ENCODE measurements around the gene GLI3. TPM values are rescaled to one million over a fixed set of nuclear protein-coding genes. Genes with fewer than 3 reads are reported as not detected.
A peak's percentile ranks its signal among the peaks of the same experiment; 100 is the strongest.

The GLI3 gene
- total and polyA plus RNA-seq, 2 of the 8 experiments (the other 6 are each of a cell fraction or from before 2014, with no cell fraction given), result 8.0 to 31.1 TPM

GRCh38 chr7:42065942-42066341 is 171.1 kb downstream of the GLI3 start:
- H2BK120ac ChIP-seq (replicated peaks; ENCODE audit: low read depth, low read length), result no peak overlapping the region
- H3K4ac ChIP-seq (replicated peaks; ENCODE audit: insufficient read length, low read depth, low read length), result no peak overlapping the region
- H3K9ac ChIP-seq (replicated peaks in 1 of 4; ENCODE audit: extremely low read depth in 1 of 4, low read depth in 3 of 4, low read length in 3 of 4), result no peak overlapping the region
- no peaks in the 10 kb centered on the region for H3K9me3 ChIP-seq (ENCODE audit: insufficient read depth in 2 of 2, low read depth in 1 of 2, low read length in 1 of 2)
- no peak overlapping the region for H4K8ac ChIP-seq (ENCODE audit: extremely low read depth, insufficient read depth, low read length)
- H2AK5ac ChIP-seq (ENCODE audit: low read depth, low read length), result no peak overlapping the region
- no peak overlapping the region for H3K14ac ChIP-seq (ENCODE audit: insufficient read length)
- H2BK20ac ChIP-seq (ENCODE audit: low read length), result no peak overlapping the region
- H2BK5ac ChIP-seq (ENCODE audit: low read depth, low read length), result no peak overlapping the region
- peaks cover 0 to 2% of the 10 kb centered on the region in 2 experiments for H4K20me1 ChIP-seq (replicated peaks in 1 of 2; ENCODE audit: control insufficient read depth in 1 of 2, insufficient read depth in 2 of 2, low read length in 2 of 2)
- H4K5ac ChIP-seq (ENCODE audit: insufficient read length, low read depth, low read length), result no peak overlapping the region
- no peak for DNase-seq (ENCODE audit: low read depth in 1 of 2, low spot score in 2 of 2)
- H3K27me3 ChIP-seq (replicated peaks in 1 of 4; ENCODE audit: control insufficient read depth in 3 of 4, extremely low read depth in 1 of 4, insufficient read depth in 3 of 4, low read length in 3 of 4), result no peaks in the 10 kb centered on the region
- WGBS, 2 experiments (ENCODE audit: extremely low coverage in 1 of 2, insufficient coverage in 1 of 2, insufficient read length in 1 of 2, insufficient replicate concordance in 2 of 2, low coverage in 1 of 2, low lambda C conversion rate in 2 of 2, missing lambda C conversion rate in 1 of 2), result 57% methylated on average over 7 of the region's 7 CpGs; no CpG with 5 or more reads in 1 of the 2 experiments
- H3K79me1 ChIP-seq (ENCODE audit: low read depth, low read length), result no peaks in the 10 kb centered on the region
- H3K56ac ChIP-seq (replicated peaks; ENCODE audit: insufficient read length, low read depth, low read length), result no peak overlapping the region
- no peak overlapping the region for H3K23ac ChIP-seq (ENCODE audit: insufficient read length)
- peak overlapping the region in 3 of 4 experiments; percentile 16 to 21 (median 19); a peak in 2 of 8 replicates for H3K4me3 ChIP-seq (ENCODE audit: extremely low read depth in 1 of 4, insufficient read depth in 2 of 4, low read depth in 3 of 4, low read length in 4 of 4)
- H3K4me1 ChIP-seq (replicated peaks in 1 of 4; ENCODE audit: control insufficient read depth in 3 of 4, insufficient read depth in 4 of 4, low read length in 3 of 4), result peaks cover 0 to 22% (median 5%) of the 10 kb centered on the region in 4 experiments; a peak in 5 of 7 replicates
- no peaks in the 10 kb centered on the region for H3K23me2 ChIP-seq (ENCODE audit: low read depth, low read length)
- FAIRE-seq, result peak; percentile 57
- H2BK12ac ChIP-seq (ENCODE audit: low read depth, low read length), result no peak overlapping the region; the same call in 1 of the 2 replicates
- H3K18ac ChIP-seq (ENCODE audit: extremely low read depth, low read length), result no peak overlapping the region
- ChIA-PET CTCF (ENCODE audit: partially characterized antibody) (no interaction called here), POLR2A (ENCODE audit: partially characterized antibody) (no interaction called here)
- H2AFZ ChIP-seq (ENCODE audit: low read length), result no peak overlapping the region
- no peak overlapping the region for H3K27ac ChIP-seq (ENCODE audit: low read depth, low read length)
- no peaks in the 10 kb centered on the region for H3K36me3 ChIP-seq (ENCODE audit: control insufficient read depth in 2 of 4, insufficient read depth in 4 of 4, low read length in 3 of 4)
- no peak overlapping the region for H4K91ac ChIP-seq (replicated peaks; ENCODE audit: insufficient read length, low read length)
- peak overlapping the region; percentile 20 to 48 for H3K4me2 ChIP-seq (ENCODE audit: insufficient read depth in 1 of 2, low read depth in 2 of 2, low read length in 2 of 2)
- no peak overlapping the region; the same call in 1 of the 2 replicates for H2BK15ac ChIP-seq (ENCODE audit: low read length)
- no peaks in the 10 kb centered on the region; a peak in 1 of 4 replicates for H3K79me2 ChIP-seq (ENCODE audit: control insufficient read depth in 1 of 2, insufficient read depth in 2 of 2, low read length in 2 of 2)
